ENCODE data around the gene PLEKHF1. TPM values are rescaled to one million over a fixed set of nuclear protein-coding genes. Genes with fewer than 3 reads are reported as not detected.

Gene PLEKHF1
- total RNA-seq, 1 donor from 2014 or later: 29.4 TPM

GRCh38 chr19:29662604-29663404 is 2.5 kb upstream of the PLEKHF1 start:
- DNase-seq (ENCODE audit: low spot score): no peak
- Mint-ChIP-seq H3K27ac (ENCODE audit: unreplicated experiment) (peak overlapping the region; percentile 99), H3K4me1 (ENCODE audit: low read depth) (peaks cover 66% of the 10 kb centered on the region), H3K9me3 (ENCODE audit: low read depth) (no peaks in the 10 kb centered on the region), H3K27me3 (ENCODE audit: low read depth) (no peaks in the 10 kb centered on the region), H3K4me3 (ENCODE audit: unreplicated experiment) (peak overlapping the region; percentile 57), H3K36me3 (ENCODE audit: low read depth) (peaks cover 2% of the 10 kb centered on the region)
- TF ChIP-seq CTCF (IDR thresholded peaks at IDR 0.05): peak; percentile 22

GRCh38 chr19:29663861-29664752 is 1.2 kb upstream of the PLEKHF1 start:
- H3K27ac Mint-ChIP-seq (ENCODE audit: unreplicated experiment): peak overlapping the region; percentile 99
- H3K27me3 Mint-ChIP-seq (ENCODE audit: low read depth): no peaks in the 10 kb centered on the region
- peaks cover 69% of the 10 kb centered on the region for H3K4me1 Mint-ChIP-seq (ENCODE audit: low read depth)
- no peaks in the 10 kb centered on the region for H3K9me3 Mint-ChIP-seq (ENCODE audit: low read depth)
- no peak for TF ChIP-seq CTCF (IDR thresholded peaks at IDR 0.05)
- DNase-seq (ENCODE audit: low spot score): no peak
- H3K36me3 Mint-ChIP-seq (ENCODE audit: low read depth): peaks cover 2% of the 10 kb centered on the region
- H3K4me3 Mint-ChIP-seq (ENCODE audit: unreplicated experiment): peak overlapping the region; percentile 59

- peaks cover 72% of the 10 kb centered on the region for H3K4me1 Mint-ChIP-seq (ENCODE audit: low read depth)
- H3K27ac Mint-ChIP-seq (ENCODE audit: unreplicated experiment): peak overlapping the region; percentile 99
- H3K27me3 Mint-ChIP-seq (ENCODE audit: low read depth): no peaks in the 10 kb centered on the region
- H3K4me3 Mint-ChIP-seq (ENCODE audit: unreplicated experiment): peak overlapping the region; percentile 59
- TF ChIP-seq CTCF (IDR thresholded peaks at IDR 0.05): peak; percentile 41
- DNase-seq (ENCODE audit: low spot score): no peak
- peaks cover 3% of the 10 kb centered on the region for H3K36me3 Mint-ChIP-seq (ENCODE audit: low read depth)
- H3K9me3 Mint-ChIP-seq (ENCODE audit: low read depth): no peaks in the 10 kb centered on the region
Observed at GRCh38 chr19:29664753-29665214, 477 bp upstream of the PLEKHF1 start.

GRCh38 chr19:29665826-29666577 is 741 bp downstream of the PLEKHF1 start:
- Mint-ChIP-seq H3K4me1 (ENCODE audit: low read depth) (peaks cover 65% of the 10 kb centered on the region), H3K27me3 (ENCODE audit: low read depth) (no peaks in the 10 kb centered on the region), H3K4me3 (ENCODE audit: unreplicated experiment) (peak overlapping the region; percentile 77), H3K36me3 (ENCODE audit: low read depth) (peaks cover 5% of the 10 kb centered on the region), H3K9me3 (ENCODE audit: low read depth) (no peaks in the 10 kb centered on the region), H3K27ac (ENCODE audit: unreplicated experiment) (peak overlapping the region; percentile 97)
- DNase-seq (ENCODE audit: low spot score): no peak
- TF ChIP-seq CTCF (IDR thresholded peaks at IDR 0.05): no peak
